CD4-positive, alpha-beta T cell (primary cell): ENCODE data around the gene CPED1. TPM values are rescaled to one million over a fixed set of nuclear protein-coding genes. Genes with fewer than 3 reads are reported as not detected.

Source experiments
- ATAC-seq: fragments of 200-7000 bp; cut with Tn5 transposase; one replicate; pipeline ENCODE4 v1.10.0; 2022; ENCODE audit warnings: mild to moderate bottlenecking; ENCODE audit not compliant: poor library complexity
- CTCF ChIA-PET: fragments of 350-600 bp; sonication (Branson Sonifier 250); formaldehyde crosslinking; loops from one replicate; lab custom pipeline; 2021; ENCODE audit warnings: antibody characterized with exemption, inconsistent platforms; lab: Charles Lee
- POLR2A ChIA-PET: fragments of 350-600 bp; sonication (Branson Sonifier 250); formaldehyde crosslinking; loops from one replicate; lab custom pipeline; 2021; ENCODE audit warnings: antibody characterized with exemption, inconsistent platforms; lab: Charles Lee
- DNase-seq, 14 experiments: peaks; one replicate each; pipeline ENCODE4 v3.0.0-alpha.2; 2013 to 2020; ENCODE audit warnings: mixed read lengths in 2 of 14
- H3K27ac ChIP-seq, 2 donors: one replicate each; pipeline versions ENCODE4 v1.5.1 to v1.7.0; 2013; ENCODE audit warnings: low read length in 2 of 2, low read depth in 1 of 2, mild to moderate bottlenecking in 1 of 2
- H3K27me3 ChIP-seq, 2 experiments: 1 replicate in 1 of 2; 2 replicates in 1 of 2; pipeline versions ENCODE4 v1.6.1 to v1.7.0; 2013; ENCODE audit warnings: low read length in 2 of 2, control low read depth in 1 of 2, mild to moderate bottlenecking in 1 of 2, moderate library complexity in 1 of 2; ENCODE audit not compliant: insufficient read depth in 2 of 2, control insufficient read depth in 1 of 2
- H3K36me3 ChIP-seq: one replicate; pipeline ENCODE4 v1.6.1; 2013; ENCODE audit warnings: low read length, control low read depth; ENCODE audit not compliant: insufficient read depth
- H3K4me1 ChIP-seq: one replicate; pipeline ENCODE4 v1.6.1; 2013; ENCODE audit warnings: low read length, control low read depth; ENCODE audit not compliant: insufficient read depth
- H3K4me3 ChIP-seq: one replicate; pipeline ENCODE4 v1.5.1; 2013; ENCODE audit warnings: mild to moderate bottlenecking, low read length, moderate library complexity
- H3K9me3 ChIP-seq, 2 experiments: 1 replicate in 1 of 2; 2 replicates in 1 of 2; pipeline versions ENCODE4 v1.6.1 to v1.7.0; 2013; ENCODE audit warnings: low read length in 2 of 2, mild to moderate bottlenecking in 2 of 2, control low read depth in 1 of 2, moderate library complexity in 1 of 2; ENCODE audit not compliant: control insufficient read depth in 1 of 2, insufficient read depth in 1 of 2
- H3K27ac Mint-ChIP-seq: one replicate; pipeline ENCODE4 v1.8.0; 2020; ENCODE audit warnings: mixed read lengths
- H3K27me3 Mint-ChIP-seq: one replicate; pipeline ENCODE4 v1.8.0; 2021; ENCODE audit warnings: mixed read lengths
- H3K36me3 Mint-ChIP-seq: one replicate; pipeline ENCODE4 v1.8.0; 2021; ENCODE audit warnings: low read depth, mixed read lengths
- H3K4me1 Mint-ChIP-seq: one replicate; pipeline ENCODE4 v1.8.0; 2021; ENCODE audit warnings: low read depth, mixed read lengths
- H3K4me3 Mint-ChIP-seq: one replicate; pipeline ENCODE4 v1.8.0; 2020; ENCODE audit warnings: mild to moderate bottlenecking, mixed read lengths
- H3K9me3 Mint-ChIP-seq: one replicate; pipeline ENCODE4 v1.8.0; 2020; ENCODE audit warnings: mixed read lengths
- CTCF ChIP-seq: fragments of 200-600 bp; IDR thresholded peaks from one replicate; pipeline ENCODE4 v1.8.0; 2022; ENCODE audit warnings: antibody characterized with exemption, mild to moderate bottlenecking
- intact Hi-C, 2 experiments: fragments of 100-400 bp; cut with DNase I in 1 of 2; cut with micrococcal nuclease in 1 of 2; formaldehyde crosslinking; loops; one replicate each; pipeline versions ENCODE4 v1.15.1 to v1.9.0; 2023 to 2025; cut with DNase I, micrococcal nuclease
- total RNA-seq, 174 experiments: library from RNA in 2 of 174; stranded (reverse) in 2 of 174; gene quantifications; one replicate each; pipeline ENCODE4 v1.2.3 and lab custom pipeline; 2021 to 2026

The CPED1 gene
- total RNA-seq, 2 experiments from 2014 or later = 0.08 to 0.19 TPM

GRCh38 chr7:121101621-121102020, 113.1 kb downstream of the CPED1 start:
- POLR2A ChIA-PET = no interaction called here
- no peak overlapping the region for H3K4me3 ChIP-seq
- DNase-seq = no peak
- TF ChIP-seq CTCF = no peak
- H3K9me3 Mint-ChIP-seq = no peaks in the 10 kb centered on the region
- ATAC-seq = no peak
- no peak overlapping the region for H3K27ac Mint-ChIP-seq
- H3K27me3 Mint-ChIP-seq = peaks cover 15% of the 10 kb centered on the region
- H3K9me3 ChIP-seq = no peaks in the 10 kb centered on the region
- no peaks in the 10 kb centered on the region for H3K4me1 Mint-ChIP-seq
- no peaks in the 10 kb centered on the region for H3K36me3 Mint-ChIP-seq
- H3K27ac ChIP-seq = no peak overlapping the region
- no peaks in the 10 kb centered on the region for H3K4me1 ChIP-seq
- H3K4me3 Mint-ChIP-seq = no peak overlapping the region
- no peaks in the 10 kb centered on the region for H3K27me3 ChIP-seq
- intact Hi-C loops = no loop called here
- H3K36me3 ChIP-seq = no peaks in the 10 kb centered on the region
- CTCF ChIA-PET = no interaction called here

- Mint-ChIP-seq H3K9me3 (no peaks in the 10 kb centered on the region), H3K4me3 (no peak overlapping the region), H3K27me3 (peaks cover 15% of the 10 kb centered on the region), H3K27ac (no peak overlapping the region), H3K36me3 (no peaks in the 10 kb centered on the region), H3K4me1 (no peaks in the 10 kb centered on the region)
- Histone ChIP-seq H3K27me3 (no peaks in the 10 kb centered on the region), H3K27ac (no peak overlapping the region), H3K4me1 (no peaks in the 10 kb centered on the region), H3K9me3 (no peaks in the 10 kb centered on the region), H3K36me3 (no peaks in the 10 kb centered on the region), H3K4me3 (no peak overlapping the region)
- TF ChIP-seq CTCF = no peak
- POLR2A ChIA-PET = interaction anchor here (0.8 kb wide), 1 partner anchor 32 kb away, joined by 3 read pairs; no protein-coding TSS in a partner anchor
- DNase-seq (no peak), ATAC-seq (no peak)
- intact Hi-C loops = no loop called here
- CTCF ChIA-PET = no interaction called here
These were observed 114.1 kb downstream of the CPED1 start for GRCh38 chr7:121102619-121103018.

- H3K9me3 Mint-ChIP-seq = no peaks in the 10 kb centered on the region
- ChIA-PET CTCF (no interaction called here), POLR2A (interaction anchor here (0.8 kb wide), 1 partner anchor 32 kb away, joined by 3 read pairs; no protein-coding TSS in a partner anchor)
- H3K27ac ChIP-seq = no peak overlapping the region
- H3K36me3 Mint-ChIP-seq = no peaks in the 10 kb centered on the region
- H3K27ac Mint-ChIP-seq = no peak overlapping the region
- DNase-seq = no peak
- H3K4me3 Mint-ChIP-seq = no peak overlapping the region
- H3K27me3 ChIP-seq = no peaks in the 10 kb centered on the region
- ATAC-seq = no peak
- H3K36me3 ChIP-seq = no peaks in the 10 kb centered on the region
- H3K4me1 ChIP-seq = no peaks in the 10 kb centered on the region
- H3K4me3 ChIP-seq = no peak overlapping the region
- no peaks in the 10 kb centered on the region for H3K9me3 ChIP-seq
- H3K27me3 Mint-ChIP-seq = peaks cover 15% of the 10 kb centered on the region
- intact Hi-C loops = no loop called here
- TF ChIP-seq CTCF = no peak
- no peaks in the 10 kb centered on the region for H3K4me1 Mint-ChIP-seq
These were observed 114.6 kb downstream of the CPED1 start for GRCh38 chr7:121103086-121103485.
